ENCODE data around the gene FAM78A. TPM values are rescaled to one million over a fixed set of nuclear protein-coding genes. Genes with fewer than 3 reads are reported as not detected.

The FAM78A gene
- total RNA-seq, 1 experiment from 2014 or later: 3.4 TPM

GRCh38 chr9:131240047-131240921, 36.0 kb downstream of the FAM78A start:
- intact Hi-C loops (cut with micrococcal nuclease): no loop called here
- Histone ChIP-seq H3K9me2 (ENCODE audit: insufficient read depth) (no peaks in the 10 kb centered on the region), H3K36me3 (ENCODE audit: control insufficient read depth in 1 of 2, insufficient read depth in 2 of 2, low read length in 2 of 2) (no peaks in the 10 kb centered on the region), H3K4me1 (ENCODE audit: control insufficient read depth in 1 of 2, insufficient read depth in 2 of 2, low read length in 2 of 2) (0 out of 4 replicates have a peak, but pooled peaks cover 0 to 3% of the 10 kb centered on the region in 2 experiments), H2AFZ (ENCODE audit: low read depth, low read length, poor library complexity, severe bottlenecking) (no peak overlapping the region), H3K9ac (ENCODE audit: low read length) (no peak overlapping the region), H3K9me3 (ENCODE audit: control insufficient read depth in 1 of 2, insufficient read depth in 1 of 2, low read depth in 1 of 2, low read length in 2 of 2) (no peaks in the 10 kb centered on the region), H3K4me2 (ENCODE audit: low read length) (no peak overlapping the region), H3K79me2 (ENCODE audit: insufficient read depth, low read length) (no peaks in the 10 kb centered on the region), H3K27me3 (ENCODE audit: insufficient read depth, low read length) (no peaks in the 10 kb centered on the region), H3K27ac (ENCODE audit: low read depth, low read length) (no peak overlapping the region), H4K20me1 (ENCODE audit: insufficient read depth) (no peaks in the 10 kb centered on the region), H3K4me3 (replicated peaks in 1 of 2; ENCODE audit: low read depth in 1 of 2, low read length in 2 of 2) (no peak overlapping the region)
- CTCF ChIA-PET: no interaction called here
- no peak for TF ChIP-seq YY1 (IDR thresholded peaks at IDR 0.05; ENCODE audit: extremely low read depth, insufficient replicate concordance, low read depth, low read length)
- TF ChIP-seq EZH2 (IDR thresholded peaks at IDR 0.05): no peak
- POLR2A ChIA-PET: no interaction called here
- ATAC-seq (no peak), DNase-seq (ENCODE audit: low read depth, low spot score) (no peak)
- RAD21 ChIA-PET (ENCODE audit: low non-redundant PET in 1 of 2, low total read pairs in 2 of 2, uncharacterized antibody in 2 of 2, unreplicated experiment in 2 of 2): no interaction called here
- no TSS peak for BruUV-seq (replicated peaks)

- Histone ChIP-seq H2AFZ (ENCODE audit: low read depth, low read length, poor library complexity, severe bottlenecking) (no peak overlapping the region), H3K27ac (ENCODE audit: low read depth, low read length) (no peak overlapping the region), H3K79me2 (ENCODE audit: insufficient read depth, low read length) (no peaks in the 10 kb centered on the region), H3K9ac (ENCODE audit: low read length) (no peak overlapping the region), H3K4me3 (replicated peaks in 1 of 2; ENCODE audit: low read depth in 1 of 2, low read length in 2 of 2) (no peak overlapping the region), H3K36me3 (ENCODE audit: control insufficient read depth in 1 of 2, insufficient read depth in 2 of 2, low read length in 2 of 2) (no peaks in the 10 kb centered on the region), H3K27me3 (ENCODE audit: insufficient read depth, low read length) (no peaks in the 10 kb centered on the region), H3K9me3 (ENCODE audit: control insufficient read depth in 1 of 2, insufficient read depth in 1 of 2, low read depth in 1 of 2, low read length in 2 of 2) (no peaks in the 10 kb centered on the region), H3K4me2 (ENCODE audit: low read length) (no peak overlapping the region), H3K9me2 (ENCODE audit: insufficient read depth) (no peaks in the 10 kb centered on the region), H4K20me1 (ENCODE audit: insufficient read depth) (no peaks in the 10 kb centered on the region), H3K4me1 (ENCODE audit: control insufficient read depth in 1 of 2, insufficient read depth in 2 of 2, low read length in 2 of 2) (0 out of 4 replicates have a peak, but pooled peaks cover 0 to 3% of the 10 kb centered on the region in 2 experiments)
- POLR2A ChIA-PET: no interaction called here
- intact Hi-C loops (cut with micrococcal nuclease): no loop called here
- ATAC-seq: no peak
- RAD21 ChIA-PET (ENCODE audit: low non-redundant PET in 1 of 2, low total read pairs in 2 of 2, uncharacterized antibody in 2 of 2, unreplicated experiment in 2 of 2): no interaction called here
- CTCF ChIA-PET: no interaction called here
- DNase-seq (ENCODE audit: low read depth, low spot score): no peak
- BruUV-seq (replicated peaks): no TSS peak
- TF ChIP-seq ELF1 (IDR thresholded peaks at IDR 0.05; ENCODE audit: borderline replicate concordance, low read depth): no peak
- TF ChIP-seq FOSL1 (IDR thresholded peaks at IDR 0.05; ENCODE audit: low read depth): no peak
- no peak for TF ChIP-seq CBX3 (IDR thresholded peaks at IDR 0.05; ENCODE audit: low read depth)
- TF ChIP-seq EGR1 (IDR thresholded peaks at IDR 0.05; ENCODE audit: low read depth): no peak
- TF ChIP-seq RAD21 (IDR thresholded peaks at IDR 0.05; ENCODE audit: low read depth): no peak
- no peak for TF ChIP-seq EZH2phosphoT487 (IDR thresholded peaks at IDR 0.05; ENCODE audit: borderline replicate concordance)
- TF ChIP-seq YY1 (IDR thresholded peaks at IDR 0.05; ENCODE audit: extremely low read depth, insufficient replicate concordance, low read depth, low read length): no peak
- no peak for TF ChIP-seq JUND (IDR thresholded peaks at IDR 0.05)
- TF ChIP-seq POLR2AphosphoS5 (IDR thresholded peaks at IDR 0.05; ENCODE audit: low read depth, low read length): no peak
- no peak for TF ChIP-seq SP1 (IDR thresholded peaks at IDR 0.05; ENCODE audit: low read depth)
- TF ChIP-seq EZH2 (IDR thresholded peaks at IDR 0.05): no peak
- TF ChIP-seq ZNF274 (IDR thresholded peaks at IDR 0.05; ENCODE audit: low read depth, low read length): no peak
- no peak for TF ChIP-seq MAX (IDR thresholded peaks at IDR 0.05)
- TF ChIP-seq CTCF (IDR thresholded peaks at IDR 0.05 in 2 of 3, conservative IDR thresholded peaks at IDR 0.05 in 1 of 3; ENCODE audit: borderline replicate concordance in 1 of 3, insufficient read depth in 1 of 3, low read depth in 2 of 3, low read length in 2 of 3): no peak
- no peak for TF ChIP-seq ATF3 (IDR thresholded peaks at IDR 0.05)
Observed at GRCh38 chr9:131239161-131239975, 36.9 kb downstream of the FAM78A start.

All from HCT116 (cell line).